NB4 (cell line): ENCODE results near the gene DYRK4.

Experiments used
- POLR2A ChIP-seq: IDR thresholded peaks from 2 replicates; pipeline ENCODE4 v1.6.1; 2011; ENCODE audit warnings: mild to moderate bottlenecking; ENCODE audit not compliant: insufficient read length; ENCODE audit errors: extremely low read depth
- TF ChIP-seq, protein P1 (sequence below): IDR thresholded peaks from one replicate; pipeline ENCODE4 v1.5.1; 2012; ENCODE audit warnings: low read depth, low read length
- TF ChIP-seq, protein P2 (sequence below): IDR thresholded peaks from 2 replicates; pipeline ENCODE4 v1.6.1; 2011; ENCODE audit warnings: low read depth, low read length

GRCh38 chr12:4603421-4603820 is 41.4 kb downstream of the DYRK4 start:
- TF ChIP-seq, protein P1, sequence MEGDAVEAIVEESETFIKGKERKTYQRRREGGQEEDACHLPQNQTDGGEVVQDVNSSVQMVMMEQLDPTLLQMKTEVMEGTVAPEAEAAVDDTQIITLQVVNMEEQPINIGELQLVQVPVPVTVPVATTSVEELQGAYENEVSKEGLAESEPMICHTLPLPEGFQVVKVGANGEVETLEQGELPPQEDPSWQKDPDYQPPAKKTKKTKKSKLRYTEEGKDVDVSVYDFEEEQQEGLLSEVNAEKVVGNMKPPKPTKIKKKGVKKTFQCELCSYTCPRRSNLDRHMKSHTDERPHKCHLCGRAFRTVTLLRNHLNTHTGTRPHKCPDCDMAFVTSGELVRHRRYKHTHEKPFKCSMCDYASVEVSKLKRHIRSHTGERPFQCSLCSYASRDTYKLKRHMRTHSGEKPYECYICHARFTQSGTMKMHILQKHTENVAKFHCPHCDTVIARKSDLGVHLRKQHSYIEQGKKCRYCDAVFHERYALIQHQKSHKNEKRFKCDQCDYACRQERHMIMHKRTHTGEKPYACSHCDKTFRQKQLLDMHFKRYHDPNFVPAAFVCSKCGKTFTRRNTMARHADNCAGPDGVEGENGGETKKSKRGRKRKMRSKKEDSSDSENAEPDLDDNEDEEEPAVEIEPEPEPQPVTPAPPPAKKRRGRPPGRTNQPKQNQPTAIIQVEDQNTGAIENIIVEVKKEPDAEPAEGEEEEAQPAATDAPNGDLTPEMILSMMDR = no peak
- TF ChIP-seq POLR2A = no peak
- TF ChIP-seq, protein P2, sequence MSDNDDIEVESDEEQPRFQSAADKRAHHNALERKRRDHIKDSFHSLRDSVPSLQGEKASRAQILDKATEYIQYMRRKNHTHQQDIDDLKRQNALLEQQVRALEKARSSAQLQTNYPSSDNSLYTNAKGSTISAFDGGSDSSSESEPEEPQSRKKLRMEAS = no peak
